Measurements from ENCODE around the gene SYNE2. TPM values are rescaled to one million over a fixed set of nuclear protein-coding genes. Genes with fewer than 3 reads are reported as not detected.
"Not testable (repeated sequence)": the region's sequence is repeated elsewhere in the genome, so short reads cannot be mapped to it uniquely, and the experiment has no call there.

Gene SYNE2
- total RNA-seq, 1 donor: 10.1 TPM

- no peak for TF ChIP-seq CTCF (IDR thresholded peaks at IDR 0.05; ENCODE audit: extremely low read depth, low read depth, low read length)
Observed at GRCh38 chr14:63860146-63860545, 7.3 kb downstream of the SYNE2 start.

GRCh38 chr14:63862163-63862562 lies 9.4 kb downstream of the SYNE2 start:
- Histone ChIP-seq H3K4me1 (ENCODE audit: insufficient read depth, low read length) (peaks cover 8% of the 10 kb centered on the region), H3K9me3 (ENCODE audit: low read depth, low read length) (no peaks in the 10 kb centered on the region), H2AFZ (ENCODE audit: low read length) (no peak overlapping the region), H4K20me1 (ENCODE audit: insufficient read depth, low read length) (no peaks in the 10 kb centered on the region), H3K27ac (ENCODE audit: low read depth, low read length) (no peak overlapping the region), H3K4me2 (ENCODE audit: insufficient read depth, low read length) (no peak overlapping the region), H3K27me3 (ENCODE audit: insufficient read depth, low read length) (no peaks in the 10 kb centered on the region), H3K4me3 (ENCODE audit: insufficient read depth, low read length) (no peak overlapping the region), H3K79me2 (ENCODE audit: insufficient read depth, low read length) (no peaks in the 10 kb centered on the region), H3K36me3 (ENCODE audit: insufficient read depth, low read length) (no peaks in the 10 kb centered on the region)
- TF ChIP-seq CTCF (IDR thresholded peaks at IDR 0.05; ENCODE audit: extremely low read depth, low read depth, low read length): no peak
- no peak for DNase-seq (ENCODE audit: insufficient read length, low spot score, missing footprints)

More at GRCh38 chr14:63860146-63860545, 7.3 kb downstream of the SYNE2 start:
- Histone ChIP-seq H3K36me3 (ENCODE audit: insufficient read depth, low read length) (no peaks in the 10 kb centered on the region), H3K4me1 (ENCODE audit: insufficient read depth, low read length) (peaks cover 8% of the 10 kb centered on the region), H3K4me2 (ENCODE audit: insufficient read depth, low read length) (no peak overlapping the region), H4K20me1 (ENCODE audit: insufficient read depth, low read length) (no peaks in the 10 kb centered on the region), H3K27me3 (ENCODE audit: insufficient read depth, low read length) (no peaks in the 10 kb centered on the region), H3K9me3 (ENCODE audit: low read depth, low read length) (no peaks in the 10 kb centered on the region), H3K79me2 (ENCODE audit: insufficient read depth, low read length) (no peaks in the 10 kb centered on the region), H3K27ac (ENCODE audit: low read depth, low read length) (no peak overlapping the region), H2AFZ (ENCODE audit: low read length) (no peak overlapping the region), H3K4me3 (ENCODE audit: insufficient read depth, low read length) (no peak overlapping the region)
- no peak for DNase-seq (ENCODE audit: insufficient read length, low spot score, missing footprints)

- Histone ChIP-seq H3K27ac (ENCODE audit: low read depth, low read length) (no peak overlapping the region), H2AFZ (ENCODE audit: low read length) (no peak overlapping the region), H3K36me3 (ENCODE audit: insufficient read depth, low read length) (no peaks in the 10 kb centered on the region), H3K27me3 (ENCODE audit: insufficient read depth, low read length) (no peaks in the 10 kb centered on the region), H3K4me2 (ENCODE audit: insufficient read depth, low read length) (no peak overlapping the region), H4K20me1 (ENCODE audit: insufficient read depth, low read length) (no peaks in the 10 kb centered on the region), H3K9me3 (ENCODE audit: low read depth, low read length) (no peaks in the 10 kb centered on the region), H3K4me3 (ENCODE audit: insufficient read depth, low read length) (no peak overlapping the region), H3K4me1 (ENCODE audit: insufficient read depth, low read length) (peaks cover 8% of the 10 kb centered on the region), H3K79me2 (ENCODE audit: insufficient read depth, low read length) (no peaks in the 10 kb centered on the region)
- DNase-seq (ENCODE audit: insufficient read length, low spot score, missing footprints): no peak
- no peak for TF ChIP-seq CTCF (IDR thresholded peaks at IDR 0.05; ENCODE audit: extremely low read depth, low read depth, low read length)
Observed at GRCh38 chr14:63863004-63863403, 10.2 kb downstream of the SYNE2 start.

- not testable (repeated sequence) for H3K79me2 ChIP-seq (ENCODE audit: insufficient read depth, low read length); H3K4me1 ChIP-seq (ENCODE audit: insufficient read depth, low read length); H3K9me3 ChIP-seq (ENCODE audit: low read depth, low read length); H2AFZ ChIP-seq (ENCODE audit: low read length); H4K20me1 ChIP-seq (ENCODE audit: insufficient read depth, low read length); H3K36me3 ChIP-seq (ENCODE audit: insufficient read depth, low read length); H3K27me3 ChIP-seq (ENCODE audit: insufficient read depth, low read length); DNase-seq (ENCODE audit: insufficient read length, low spot score, missing footprints)
- peak overlapping the region; percentile 32 for H3K27ac ChIP-seq (ENCODE audit: low read depth, low read length)
- H3K4me2 ChIP-seq (ENCODE audit: insufficient read depth, low read length): peak overlapping the region; percentile 76
- peak overlapping the region; percentile 48 for H3K4me3 ChIP-seq (ENCODE audit: insufficient read depth, low read length)
Observed at GRCh38 chr14:63864775-63865174, 12.0 kb downstream of the SYNE2 start.
